Measurements from ENCODE around the gene OR52W1. TPM values are rescaled to one million over a fixed set of nuclear protein-coding genes. Genes with fewer than 3 reads are reported as not detected.

The OR52W1 gene
- total RNA-seq = not detected

- no peak within 1 kb of the TSS for H3K27ac ChIP-seq
- no peak for TF ChIP-seq CTCF (IDR thresholded peaks at IDR 0.05)
- no peaks in the 10 kb centered on the region for H3K4me1 ChIP-seq (ENCODE audit: control insufficient read depth in 1 of 2, low read depth in 2 of 2)
- no peaks in the 10 kb centered on the region for H3K36me3 ChIP-seq
- ATAC-seq (ENCODE audit: insufficient number of reproducible peaks, low FRiP score, low read depth) = no peak
- no peak within 1 kb of the TSS for H3K4me3 ChIP-seq
- no peak for DNase-seq (ENCODE audit: low spot score)
- H3K27me3 ChIP-seq (replicated peaks; ENCODE audit: insufficient read depth) = no peaks in the 10 kb centered on the region
- H3K9me3 ChIP-seq = no peaks in the 10 kb centered on the region
Observed at GRCh38 chr11:6199174-6199810, at the start of gene OR52W1. TSS of gene OR52W1 (plus strand) at chr11:6199224. CDS start at chr11:6199224, 0 bp downstream.

GRCh38 chr11:6151117-6151516, 47.9 kb upstream of the OR52W1 start:
- TF ChIP-seq CTCF (IDR thresholded peaks at IDR 0.05) = no peak
- no peak for DNase-seq (ENCODE audit: low spot score)
- Histone ChIP-seq H3K9me3 (no peaks in the 10 kb centered on the region), H3K27ac (no peak overlapping the region), H3K4me3 (no peak overlapping the region), H3K4me1 (ENCODE audit: control insufficient read depth in 1 of 2, low read depth in 2 of 2) (no peaks in the 10 kb centered on the region), H3K36me3 (no peaks in the 10 kb centered on the region), H3K27me3 (replicated peaks; ENCODE audit: insufficient read depth) (no peaks in the 10 kb centered on the region)
- ATAC-seq (ENCODE audit: insufficient number of reproducible peaks, low FRiP score, low read depth) = no peak

- no peaks in the 10 kb centered on the region for H3K4me1 ChIP-seq (ENCODE audit: control insufficient read depth in 1 of 2, low read depth in 2 of 2)
- ATAC-seq (ENCODE audit: insufficient number of reproducible peaks, low FRiP score, low read depth) = no peak
- H3K27me3 ChIP-seq (replicated peaks; ENCODE audit: insufficient read depth) = no peaks in the 10 kb centered on the region
- H3K36me3 ChIP-seq = no peaks in the 10 kb centered on the region
- no peak overlapping the region for H3K27ac ChIP-seq
- TF ChIP-seq CTCF (IDR thresholded peaks at IDR 0.05) = no peak
- no peaks in the 10 kb centered on the region for H3K9me3 ChIP-seq
- no peak for DNase-seq (ENCODE audit: low spot score)
- H3K4me3 ChIP-seq = no peak overlapping the region
Observed at GRCh38 chr11:6152126-6152525, 46.9 kb upstream of the OR52W1 start.

- TF ChIP-seq CTCF (IDR thresholded peaks at IDR 0.05) = no peak
- ATAC-seq (ENCODE audit: insufficient number of reproducible peaks, low FRiP score, low read depth) = no peak
- H3K27me3 ChIP-seq (replicated peaks; ENCODE audit: insufficient read depth) = no peaks in the 10 kb centered on the region
- no peak for DNase-seq (ENCODE audit: low spot score)
- H3K27ac ChIP-seq = no peak overlapping the region
- no peak overlapping the region for H3K4me3 ChIP-seq
- H3K4me1 ChIP-seq (ENCODE audit: control insufficient read depth in 1 of 2, low read depth in 2 of 2) = no peaks in the 10 kb centered on the region
- no peaks in the 10 kb centered on the region for H3K9me3 ChIP-seq
- no peaks in the 10 kb centered on the region for H3K36me3 ChIP-seq
Observed at GRCh38 chr11:6156628-6157359, 42.2 kb upstream of the OR52W1 start.

GRCh38 chr11:6170226-6170625, 28.8 kb upstream of the OR52W1 start, which contains the start of gene OR52B2:
TSS of gene OR52B2 (minus strand) at chr11:6170326. CDS start at chr11:6170326, 0 bp downstream.
- H3K4me3 ChIP-seq = no peak within 1 kb of the TSS
- DNase-seq (ENCODE audit: low spot score) = no peak
- H3K4me1 ChIP-seq (ENCODE audit: control insufficient read depth in 1 of 2, low read depth in 2 of 2) = no peaks in the 10 kb centered on the region
- no peak within 1 kb of the TSS for H3K27ac ChIP-seq
- H3K9me3 ChIP-seq = no peaks in the 10 kb centered on the region
- TF ChIP-seq CTCF (IDR thresholded peaks at IDR 0.05) = no peak
- no peaks in the 10 kb centered on the region for H3K27me3 ChIP-seq (replicated peaks; ENCODE audit: insufficient read depth)
- H3K36me3 ChIP-seq = no peaks in the 10 kb centered on the region
- no peak for ATAC-seq (ENCODE audit: insufficient number of reproducible peaks, low FRiP score, low read depth)
